ENCODE results near the gene FAM168B. TPM values are rescaled to one million over a fixed set of nuclear protein-coding genes. Genes with fewer than 3 reads are reported as not detected.

Gene FAM168B
- total RNA-seq, 1 donor from 2014 or later: 104 TPM

- H3K36me3 Mint-ChIP-seq: peaks cover 18% of the 10 kb centered on the region
- no peaks in the 10 kb centered on the region for H3K9me3 Mint-ChIP-seq
- no peaks in the 10 kb centered on the region for H3K4me1 Mint-ChIP-seq (ENCODE audit: unreplicated experiment)
- no peak overlapping the region for H3K27ac Mint-ChIP-seq
- DNase-seq (ENCODE audit: extremely low spot score, unreplicated experiment): no peak
- H3K4me3 Mint-ChIP-seq: no peak overlapping the region
- H3K27me3 Mint-ChIP-seq: no peaks in the 10 kb centered on the region
- TF ChIP-seq CTCF (conservative IDR thresholded peaks at IDR 0.05): no peak
Observed at GRCh38 chr2:131045286-131046027, 47.8 kb downstream of the FAM168B start.

- no peak for TF ChIP-seq CTCF (conservative IDR thresholded peaks at IDR 0.05)
- Mint-ChIP-seq H3K4me1 (ENCODE audit: unreplicated experiment) (no peaks in the 10 kb centered on the region), H3K36me3 (peaks cover 12% of the 10 kb centered on the region), H3K4me3 (no peak overlapping the region), H3K9me3 (no peaks in the 10 kb centered on the region), H3K27me3 (no peaks in the 10 kb centered on the region), H3K27ac (no peak overlapping the region)
- DNase-seq (ENCODE audit: extremely low spot score, unreplicated experiment): peak; percentile 54
Observed at GRCh38 chr2:131044757-131045150, 48.5 kb downstream of the FAM168B start.

- peak; percentile 67 for DNase-seq (ENCODE audit: extremely low spot score, unreplicated experiment)
- Mint-ChIP-seq H3K4me3 (no peak overlapping the region), H3K27ac (no peak overlapping the region), H3K36me3 (peaks cover 10% of the 10 kb centered on the region), H3K9me3 (no peaks in the 10 kb centered on the region), H3K27me3 (no peaks in the 10 kb centered on the region), H3K4me1 (ENCODE audit: unreplicated experiment) (no peaks in the 10 kb centered on the region)
- TF ChIP-seq CTCF (conservative IDR thresholded peaks at IDR 0.05): no peak
Observed at GRCh38 chr2:131044075-131044756, 49.0 kb downstream of the FAM168B start.

GRCh38 chr2:131043199-131044074, 49.8 kb downstream of the FAM168B start:
- H3K4me1 Mint-ChIP-seq (ENCODE audit: unreplicated experiment): no peaks in the 10 kb centered on the region

More at GRCh38 chr2:131043199-131044074, 49.8 kb downstream of the FAM168B start:
- peak; percentile 57 for DNase-seq (ENCODE audit: extremely low spot score, unreplicated experiment)
- Mint-ChIP-seq H3K9me3 (no peaks in the 10 kb centered on the region), H3K4me3 (no peak overlapping the region), H3K27ac (no peak overlapping the region), H3K27me3 (no peaks in the 10 kb centered on the region), H3K36me3 (peaks cover 6% of the 10 kb centered on the region)
- no peak for TF ChIP-seq CTCF (conservative IDR thresholded peaks at IDR 0.05)

Measured in type B pancreatic cell (in vitro differentiated cells).